ENCODE results near the gene SHISAL1.

DNA sequence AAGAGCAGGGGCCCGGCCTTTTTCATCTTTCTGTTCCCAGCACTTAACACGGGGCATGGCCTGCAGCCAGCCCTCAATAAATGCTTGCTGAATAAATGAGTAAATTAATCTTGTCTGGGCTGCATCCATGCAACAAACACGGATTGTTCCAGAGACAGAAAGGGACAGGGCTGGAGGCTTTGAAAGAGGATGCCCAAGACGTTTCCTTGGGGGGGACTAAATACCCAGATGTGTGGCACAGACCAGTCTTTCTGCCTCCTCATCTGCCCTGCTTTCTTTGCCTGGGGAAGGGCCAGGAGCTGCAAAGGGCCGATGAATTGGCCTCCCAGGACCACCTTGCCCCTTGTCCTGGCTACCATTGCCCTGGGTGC lies 40.4 kb downstream of the SHISAL1 start:
- TF ChIP-seq, protein P1, sequence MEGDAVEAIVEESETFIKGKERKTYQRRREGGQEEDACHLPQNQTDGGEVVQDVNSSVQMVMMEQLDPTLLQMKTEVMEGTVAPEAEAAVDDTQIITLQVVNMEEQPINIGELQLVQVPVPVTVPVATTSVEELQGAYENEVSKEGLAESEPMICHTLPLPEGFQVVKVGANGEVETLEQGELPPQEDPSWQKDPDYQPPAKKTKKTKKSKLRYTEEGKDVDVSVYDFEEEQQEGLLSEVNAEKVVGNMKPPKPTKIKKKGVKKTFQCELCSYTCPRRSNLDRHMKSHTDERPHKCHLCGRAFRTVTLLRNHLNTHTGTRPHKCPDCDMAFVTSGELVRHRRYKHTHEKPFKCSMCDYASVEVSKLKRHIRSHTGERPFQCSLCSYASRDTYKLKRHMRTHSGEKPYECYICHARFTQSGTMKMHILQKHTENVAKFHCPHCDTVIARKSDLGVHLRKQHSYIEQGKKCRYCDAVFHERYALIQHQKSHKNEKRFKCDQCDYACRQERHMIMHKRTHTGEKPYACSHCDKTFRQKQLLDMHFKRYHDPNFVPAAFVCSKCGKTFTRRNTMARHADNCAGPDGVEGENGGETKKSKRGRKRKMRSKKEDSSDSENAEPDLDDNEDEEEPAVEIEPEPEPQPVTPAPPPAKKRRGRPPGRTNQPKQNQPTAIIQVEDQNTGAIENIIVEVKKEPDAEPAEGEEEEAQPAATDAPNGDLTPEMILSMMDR (IDR thresholded peaks at IDR 0.05 in 8 of 11, conservative IDR thresholded peaks at IDR 0.05 in 3 of 11) = no peak
- no peak for TF ChIP-seq POLR2AphosphoS5 (IDR thresholded peaks at IDR 0.05)
